GM18511 (cell line): ENCODE measurements around the gene RAB3IL1.

Experiments used
- ATAC-seq: cut with Tn5 transposase; IDR thresholded peaks from one replicate; pipeline ENCODE4 v1.9.1; 2021; ENCODE audit warnings: mild to moderate bottlenecking, moderate library complexity; ENCODE audit not compliant: unreplicated experiment

The RAB3IL1 gene

DNA sequence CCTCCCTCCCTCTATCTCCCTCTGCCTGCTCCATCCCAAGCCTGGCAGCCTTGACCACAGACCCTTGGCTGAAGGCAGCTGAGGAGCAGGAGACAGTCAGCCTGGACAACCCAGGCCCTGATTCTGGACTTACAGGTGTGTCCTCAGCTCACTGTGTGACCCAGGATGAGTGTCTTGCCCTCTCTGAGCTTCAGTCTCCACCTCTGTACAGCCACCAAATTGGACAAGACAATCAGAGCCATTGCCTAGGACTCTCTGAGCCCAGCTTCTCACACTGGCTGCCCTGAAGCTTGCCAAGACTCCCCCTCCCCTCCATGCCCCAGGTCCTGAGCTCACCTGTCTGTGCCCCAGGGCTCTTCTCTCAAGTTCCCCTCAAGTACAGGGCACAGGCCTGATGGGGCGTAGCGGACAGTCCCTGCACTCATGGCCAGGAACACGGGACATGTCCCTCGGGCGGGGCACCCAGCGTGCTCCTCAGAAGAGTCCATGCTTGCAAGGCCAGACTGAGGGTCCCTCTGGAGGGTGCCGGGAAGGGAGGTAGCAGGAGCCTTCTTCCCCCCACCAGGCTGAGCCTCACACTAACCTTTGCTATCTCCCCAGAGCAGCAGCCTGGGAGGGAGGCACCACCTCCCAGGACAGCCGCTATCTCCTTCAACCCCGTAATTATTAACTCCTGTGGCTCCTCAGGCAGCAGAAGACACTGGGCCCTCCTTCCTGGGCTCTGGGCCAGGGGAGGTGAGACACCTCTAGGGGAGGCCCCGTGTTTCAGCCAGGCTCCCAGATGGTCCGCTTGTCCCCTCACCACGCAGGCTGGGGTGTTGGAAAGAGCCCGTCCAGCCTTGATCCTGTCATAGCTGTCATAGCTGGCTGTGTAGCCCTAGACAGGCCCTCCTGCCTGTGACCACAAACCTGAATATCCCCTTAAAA is 2.6 kb upstream of the RAB3IL1 start:
- ATAC-seq = no peak

DNA sequence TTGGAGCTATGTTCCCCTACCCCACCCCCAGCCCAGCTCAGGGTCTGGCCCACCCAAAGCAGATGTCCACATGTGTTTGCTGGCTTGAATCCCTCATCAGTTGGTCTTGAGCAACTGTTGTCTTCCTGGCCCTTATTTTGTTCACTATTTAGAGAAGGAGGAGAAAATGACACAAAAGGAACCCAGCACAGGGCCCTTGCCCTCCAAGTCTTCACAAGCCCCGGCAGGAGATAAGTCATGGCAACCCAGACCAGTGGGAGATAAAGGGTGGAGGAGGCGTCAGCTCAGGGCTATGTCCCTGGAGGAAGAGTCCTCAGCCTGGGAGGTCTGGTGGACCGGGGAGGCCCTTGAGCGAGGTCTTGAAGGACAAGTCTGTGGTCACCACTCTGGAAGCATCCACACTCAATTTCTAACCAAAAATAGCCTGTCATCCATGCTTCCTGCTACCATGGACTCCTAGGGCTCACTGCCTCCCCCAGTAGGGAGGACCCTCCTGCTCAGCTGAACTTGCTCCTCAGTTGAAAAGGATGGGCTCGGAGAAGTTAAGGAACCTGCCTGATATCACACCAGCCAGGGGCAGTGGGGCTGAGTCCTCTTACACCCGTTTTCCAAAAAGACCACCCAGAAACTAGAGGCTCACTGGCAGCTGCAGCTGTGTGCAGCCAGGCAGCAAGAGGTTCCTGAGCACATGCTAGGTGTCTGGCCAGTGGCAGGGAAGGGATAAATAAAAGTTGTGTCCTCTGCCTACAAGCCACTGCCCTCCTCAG is 1.8 kb upstream of the RAB3IL1 start:
- no peak for ATAC-seq

DNA sequence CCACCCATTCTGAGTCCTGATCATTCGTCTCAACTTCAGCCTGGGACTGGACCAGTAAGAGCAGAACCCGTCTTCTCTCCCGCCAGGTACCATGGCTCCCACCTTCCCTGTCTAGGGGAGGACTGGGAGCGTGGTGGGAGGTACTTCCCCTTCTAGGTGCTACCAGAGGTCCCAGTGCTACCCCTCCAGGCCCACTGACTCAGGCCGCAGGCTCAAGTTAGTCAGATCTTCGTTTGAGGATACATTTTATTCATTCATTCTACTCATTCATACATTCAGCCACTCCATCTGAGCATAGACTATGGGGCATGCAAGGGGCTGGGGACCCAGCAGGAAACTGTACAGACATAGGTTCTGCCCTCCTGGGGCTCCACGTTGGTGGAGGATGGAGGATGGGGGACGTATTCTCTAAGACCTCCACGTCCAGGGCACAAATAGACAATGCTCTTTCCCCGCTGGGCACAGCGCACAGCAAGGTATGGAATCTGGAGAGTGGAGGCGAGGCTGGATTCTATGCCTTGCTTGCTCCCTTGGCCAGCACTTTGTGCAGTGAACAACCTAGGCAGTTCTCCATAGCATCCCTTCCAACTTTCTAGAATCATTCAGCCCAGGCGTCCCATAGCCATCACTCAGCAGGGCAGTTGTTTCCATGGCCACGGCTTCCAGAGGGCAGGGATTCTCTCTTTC is 1.0 kb upstream of the RAB3IL1 start:
- ATAC-seq = no peak

DNA sequence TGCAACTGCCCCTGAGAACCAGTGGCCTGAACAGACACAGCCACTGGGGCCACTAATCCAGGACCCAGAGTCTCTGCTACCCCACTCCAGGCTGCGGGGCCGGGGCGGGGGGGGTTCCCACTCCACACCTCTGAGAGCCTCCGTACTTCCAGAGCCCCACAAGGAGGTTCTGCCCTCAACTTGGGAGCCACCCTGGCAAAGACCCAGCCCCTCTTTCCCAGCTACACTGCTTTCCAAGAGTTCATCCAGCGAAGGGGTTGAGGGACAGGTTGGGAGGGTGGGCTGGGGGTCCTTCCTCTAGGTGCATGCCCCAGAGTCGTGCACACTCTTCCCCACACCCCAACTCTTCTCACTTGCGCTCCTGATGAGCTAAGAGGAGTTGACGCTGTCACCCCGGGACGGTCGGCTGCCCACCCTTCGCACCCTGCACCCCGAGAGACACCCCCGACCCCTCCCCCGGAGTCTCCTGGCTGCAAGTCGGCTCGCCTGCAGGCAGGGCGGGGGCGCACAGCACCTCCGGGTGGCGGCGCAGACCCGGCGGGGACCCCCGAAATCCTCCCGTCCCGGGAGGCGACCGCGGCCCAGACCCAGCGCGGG is 531 bp downstream of the RAB3IL1 start:
- no peak for ATAC-seq

DNA sequence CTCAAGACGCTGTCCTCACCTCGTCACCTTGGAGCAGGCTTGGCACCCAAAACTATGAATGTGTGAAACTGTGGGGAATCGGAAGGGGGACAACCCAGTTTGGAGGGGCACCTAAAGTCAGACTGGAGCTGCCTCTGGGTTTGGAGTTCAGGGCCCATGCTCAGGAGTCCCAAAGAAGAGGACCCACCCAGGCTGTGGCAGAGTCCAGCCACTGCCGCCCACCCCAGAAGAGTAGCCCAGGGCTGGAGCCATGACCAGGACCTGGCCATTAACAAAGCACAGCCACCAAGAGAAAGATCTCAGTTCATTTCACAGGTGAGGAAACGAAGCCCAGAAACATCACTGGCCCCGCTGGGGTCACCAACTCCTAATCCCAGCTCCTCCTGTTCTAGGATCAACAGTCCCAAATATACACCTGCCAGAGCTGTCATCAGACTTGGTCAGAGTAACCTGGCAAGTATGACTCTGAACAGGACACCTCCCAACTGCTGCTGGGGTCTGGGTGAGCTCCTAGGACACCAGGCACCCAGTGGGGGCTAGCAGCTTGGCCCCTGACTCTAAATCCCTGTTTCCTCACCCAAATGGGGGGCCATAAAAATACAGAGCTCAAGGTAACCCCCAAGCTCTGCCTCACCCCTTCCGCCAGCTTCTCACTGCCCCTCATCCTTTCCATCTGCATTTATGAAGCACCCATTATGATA is 2.7 kb downstream of the RAB3IL1 start:
- no peak for ATAC-seq

DNA sequence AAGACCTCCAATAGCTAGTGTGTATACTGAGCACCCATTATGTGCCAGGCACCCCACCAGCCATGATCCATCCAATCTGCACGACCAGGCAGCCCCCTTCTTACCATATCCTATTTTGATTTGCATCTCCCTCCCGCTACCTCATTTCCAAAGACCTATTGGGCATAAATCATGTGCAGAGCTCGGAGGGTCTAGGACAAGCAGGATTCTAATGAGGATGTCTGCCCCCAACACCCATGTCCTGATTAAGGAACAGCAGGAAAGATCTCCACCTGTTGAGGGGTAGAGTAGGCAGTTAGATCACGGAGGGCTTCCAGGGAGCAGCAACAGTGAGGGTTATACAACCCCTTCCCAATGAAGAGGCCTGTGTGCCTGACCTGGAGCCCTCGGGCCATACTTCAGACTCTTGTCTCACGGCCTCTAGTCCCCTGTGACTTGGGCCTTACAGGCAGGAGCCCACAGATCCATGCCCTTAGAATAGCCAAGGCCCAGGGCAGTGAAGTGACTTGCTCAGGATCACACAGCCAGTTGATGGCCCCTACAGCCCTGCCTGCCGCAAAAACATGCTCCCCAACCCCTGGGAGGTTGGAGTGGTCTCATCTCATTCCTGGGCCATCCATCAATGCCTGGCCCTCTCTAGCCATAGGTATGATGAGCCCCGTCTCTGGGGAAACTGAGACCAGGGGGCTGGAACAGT is 3.5 kb downstream of the RAB3IL1 start:
- no peak for ATAC-seq

DNA sequence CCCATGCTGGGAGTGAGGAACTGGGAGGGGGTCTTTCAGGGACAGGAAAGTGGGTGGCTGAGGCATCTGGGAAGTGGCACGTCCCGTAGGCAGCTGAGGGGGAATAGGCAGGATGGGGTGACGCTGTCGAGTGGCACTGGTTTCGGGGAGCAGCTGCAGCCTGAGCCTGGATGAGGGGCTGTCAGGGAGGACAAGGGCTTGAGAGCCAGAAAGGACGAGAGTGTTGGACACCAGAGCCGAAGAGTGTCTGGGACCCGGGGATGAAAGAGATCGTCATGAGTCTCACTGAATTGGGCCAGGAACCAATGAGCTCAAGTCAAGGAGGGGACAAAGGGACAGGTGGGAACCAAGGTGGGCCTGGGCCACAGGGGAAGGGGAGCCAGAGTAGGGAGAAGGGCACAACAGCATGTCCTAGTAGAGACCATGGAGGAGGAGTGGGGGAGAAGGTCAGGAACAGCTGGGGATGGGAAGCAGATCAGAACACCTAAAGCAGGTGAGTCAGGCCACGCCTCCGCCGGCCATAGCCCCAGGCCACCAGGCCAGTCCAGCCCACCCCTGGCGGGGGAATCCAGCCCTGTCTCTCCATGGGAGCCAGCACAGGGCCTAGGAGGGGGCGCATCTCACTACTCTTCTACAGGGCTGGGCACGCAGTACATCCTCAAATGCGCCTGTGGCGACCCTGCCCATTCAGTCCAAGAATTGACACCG is 4.2 kb downstream of the RAB3IL1 start:
- no peak for ATAC-seq

DNA sequence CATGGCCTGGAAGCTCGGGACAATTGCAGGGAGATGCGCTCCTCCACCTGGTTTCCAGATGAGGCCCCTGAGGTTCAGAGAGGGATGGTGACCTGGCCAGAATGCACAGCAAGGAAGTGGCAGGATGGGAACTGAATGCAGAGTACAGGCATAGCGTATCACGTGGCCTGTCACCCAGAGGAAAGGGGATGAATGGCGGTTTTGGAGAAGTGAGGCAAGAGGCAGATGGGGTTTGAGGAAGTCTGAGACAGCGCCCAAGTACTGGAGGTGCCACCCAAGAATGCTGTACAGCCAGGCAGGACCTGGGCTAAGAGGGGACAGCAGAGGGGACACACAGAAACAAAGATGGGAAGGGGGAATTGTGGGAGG is 4.9 kb downstream of the RAB3IL1 start:
- no peak for ATAC-seq

DNA sequence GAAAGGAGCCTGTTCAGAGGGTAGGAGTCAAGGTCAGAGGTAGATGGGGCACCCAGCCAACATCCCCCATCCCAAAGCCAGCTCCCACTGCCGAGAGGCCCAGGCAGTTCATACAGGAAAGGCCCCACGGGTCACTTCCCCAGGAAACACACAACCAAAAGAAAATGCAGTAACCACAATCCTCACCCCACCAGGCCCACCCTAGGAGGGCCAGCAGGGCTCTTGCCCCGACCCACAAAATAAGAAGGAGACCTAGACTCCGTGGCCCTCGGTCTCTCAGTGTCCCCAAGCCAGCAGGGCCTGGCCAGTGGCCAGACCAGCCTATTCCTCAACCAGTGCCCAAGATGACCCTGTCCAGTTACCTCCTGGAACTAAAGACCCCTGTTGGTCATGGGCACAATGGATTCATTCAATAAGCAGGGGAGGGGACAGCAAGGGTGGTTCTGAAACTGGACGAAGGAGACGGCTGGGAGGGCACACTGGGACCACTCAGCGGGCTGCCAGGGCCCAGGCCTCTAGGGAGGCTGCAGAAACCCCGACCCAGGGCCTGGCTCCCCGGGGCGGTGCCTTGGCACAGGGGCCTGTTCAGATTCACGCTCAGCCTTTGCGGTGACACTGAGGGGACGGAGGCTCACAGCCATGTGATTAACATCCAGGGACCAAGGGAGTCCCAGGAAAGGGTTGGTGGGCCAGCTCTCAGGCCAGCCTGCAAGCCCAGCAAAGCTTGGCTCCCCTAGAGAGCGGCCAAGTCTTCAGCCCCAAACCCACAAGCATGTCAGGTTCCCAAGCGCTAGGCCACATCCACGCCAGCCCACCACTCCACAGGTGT is 5.5 kb downstream of the RAB3IL1 start:
- ATAC-seq = no peak

DNA sequence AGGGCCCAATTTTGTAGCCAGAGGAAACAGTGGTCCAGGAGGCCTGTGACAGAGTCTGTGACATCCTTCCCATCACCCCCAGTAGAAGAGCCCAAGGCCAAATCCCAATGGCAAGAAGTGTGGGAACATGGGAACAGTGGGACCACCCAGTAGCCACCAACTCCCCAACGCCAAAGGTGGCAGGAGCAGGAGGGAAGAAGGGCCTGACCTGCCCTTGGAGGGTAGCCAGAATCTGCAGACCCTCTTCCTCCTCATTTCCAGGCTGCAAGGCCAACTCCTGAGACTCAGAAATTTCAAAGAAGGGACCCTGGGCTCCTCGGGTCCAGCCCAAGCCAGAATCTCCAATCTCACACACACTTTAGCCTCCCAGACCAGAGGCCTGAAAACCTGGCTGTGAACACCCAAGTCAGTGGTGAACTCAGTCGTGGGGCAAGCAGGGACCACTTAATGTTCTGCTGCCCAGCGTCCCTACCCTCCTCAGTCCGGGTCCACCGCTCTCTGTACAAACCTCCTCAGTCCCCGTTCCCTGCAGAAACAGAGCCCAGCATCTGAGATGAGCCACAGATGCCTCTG is 6.2 kb downstream of the RAB3IL1 start:
- no peak for ATAC-seq

DNA sequence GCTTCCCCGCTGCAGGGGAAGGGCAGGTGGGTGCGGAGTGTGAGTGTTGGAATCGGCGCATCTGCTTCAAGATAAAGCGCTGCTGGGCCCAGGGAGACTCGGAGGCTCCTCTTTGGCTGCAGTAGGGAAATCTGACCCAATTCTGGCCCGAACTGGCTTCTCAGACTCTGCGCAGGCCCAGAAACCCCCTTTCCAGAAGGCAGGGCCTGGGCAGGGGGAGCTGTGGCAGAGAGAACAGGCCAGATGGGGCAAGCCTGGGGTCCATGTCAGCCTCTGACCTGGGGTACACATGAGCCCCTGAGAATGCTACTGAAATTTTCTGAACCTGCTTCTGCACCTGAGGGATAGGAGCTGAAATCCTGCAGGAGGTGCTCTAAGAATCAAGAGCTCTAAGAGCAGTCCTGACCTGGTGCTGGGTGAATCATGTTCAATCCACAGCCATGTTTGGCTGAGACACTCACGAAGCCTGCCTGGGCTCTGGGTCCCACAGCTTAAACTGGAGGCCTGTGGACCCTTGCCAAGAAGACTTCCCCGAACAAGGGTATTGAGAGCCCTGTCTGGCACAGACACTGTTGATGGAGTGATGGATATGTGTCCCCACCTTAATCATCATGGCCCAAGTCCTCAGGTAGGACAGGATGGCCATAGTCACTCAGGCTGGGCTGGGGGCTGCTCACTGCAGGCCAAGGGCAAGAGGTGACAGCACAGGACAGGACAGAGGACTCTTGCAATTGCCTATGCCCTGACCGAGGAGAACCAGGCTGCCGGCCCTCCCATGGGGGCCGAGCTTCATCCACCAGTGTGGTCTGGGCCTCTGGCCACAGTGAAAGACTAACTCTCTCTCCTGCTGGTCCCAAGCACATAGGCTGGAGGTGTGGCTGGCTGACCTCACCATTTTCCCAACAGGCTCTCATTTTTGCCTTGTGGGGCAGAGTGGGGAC is 6.9 kb downstream of the RAB3IL1 start:
- ATAC-seq = no peak

DNA sequence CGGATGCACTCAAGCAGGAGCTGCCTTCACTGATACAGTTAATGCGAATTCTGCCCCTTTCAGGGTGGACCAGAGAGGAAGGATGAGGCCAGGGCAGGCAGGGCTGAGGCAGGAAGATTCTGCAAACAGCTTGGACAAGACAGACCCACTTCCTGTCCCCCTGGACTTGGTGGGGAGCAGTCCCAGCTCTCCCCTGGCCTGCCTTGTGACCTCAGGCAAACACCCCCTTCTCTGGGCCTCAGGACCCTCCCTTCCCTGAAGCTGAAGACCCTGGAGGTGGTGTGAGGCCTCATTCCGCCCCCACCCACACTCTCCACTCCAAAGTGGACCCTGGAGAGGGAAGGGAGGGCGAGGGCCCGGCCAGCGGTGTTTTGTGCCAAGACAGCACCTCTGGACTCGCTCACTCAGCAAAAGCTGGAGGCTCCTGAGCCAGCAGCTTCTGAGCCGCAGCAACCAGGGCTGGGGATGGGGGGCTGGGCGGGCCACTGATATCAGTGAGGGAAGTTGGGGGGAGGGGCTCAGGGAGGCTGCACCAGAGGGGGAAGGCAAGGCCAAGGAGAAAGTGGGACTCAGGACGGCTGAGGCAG is 8.5 kb downstream of the RAB3IL1 start:
- ATAC-seq = no peak

DNA sequence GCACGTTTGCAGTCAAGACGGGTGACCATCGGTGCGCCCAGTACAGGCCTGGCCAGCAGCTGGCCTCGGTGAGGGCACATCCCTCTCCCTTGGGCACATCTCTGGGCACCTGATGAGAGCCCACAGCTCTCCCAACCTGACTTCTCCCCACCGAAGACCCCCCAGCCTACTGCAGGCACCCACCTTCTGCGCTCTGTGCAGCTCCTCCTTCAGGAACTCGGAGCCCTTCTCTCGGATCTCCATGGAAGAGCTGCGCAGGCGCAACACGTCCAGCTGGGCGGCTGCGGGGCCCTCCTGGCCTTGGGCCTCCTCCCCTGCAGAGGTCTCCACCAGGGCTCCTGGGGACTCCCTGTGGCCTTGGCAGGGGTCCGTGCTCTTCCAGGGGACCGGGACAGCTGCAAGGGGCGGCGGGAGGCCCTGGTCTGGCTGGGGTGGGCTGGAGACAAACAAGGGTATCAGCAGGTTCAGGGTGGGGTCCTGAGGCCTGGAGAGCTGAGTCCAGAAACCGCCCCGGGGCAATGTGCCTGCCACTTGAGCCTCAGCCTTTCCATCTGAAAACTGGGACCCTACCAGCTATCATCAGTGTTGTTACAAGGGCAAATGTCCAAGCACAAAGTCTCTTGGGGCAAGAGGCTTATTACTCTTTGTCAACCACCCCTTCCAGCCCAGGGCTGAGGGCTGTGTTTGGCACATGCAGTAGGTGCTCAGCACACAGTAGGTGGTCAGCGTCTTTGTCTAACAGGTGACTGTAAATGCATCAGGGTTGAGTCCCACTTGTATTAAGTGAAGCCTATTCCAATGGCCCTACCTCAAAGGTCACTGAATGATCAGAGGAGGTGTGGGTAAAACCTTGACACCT is 9.3 kb downstream of the RAB3IL1 start:
- ATAC-seq = no peak

DNA sequence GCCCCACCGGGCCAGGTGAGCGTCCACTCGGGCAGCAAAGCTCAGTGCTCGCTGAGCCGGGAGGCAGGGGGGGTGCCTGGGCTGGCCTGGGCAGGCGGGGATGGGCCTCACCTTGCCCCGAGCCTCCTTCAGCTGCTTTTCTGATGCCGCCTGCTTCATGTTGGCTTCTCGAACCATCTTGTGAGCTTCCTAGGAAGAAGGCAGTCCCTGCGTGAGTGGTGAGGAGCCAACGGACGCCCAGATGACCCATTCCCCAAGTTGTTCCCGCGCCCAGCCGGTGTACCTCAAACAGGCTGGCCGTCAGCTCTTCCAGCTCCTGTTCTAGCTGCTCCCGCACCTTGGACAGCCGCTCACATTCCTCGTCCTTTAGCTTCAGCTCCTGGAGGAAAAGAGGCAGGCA is 10.1 kb downstream of the RAB3IL1 start:
- no peak for ATAC-seq

DNA sequence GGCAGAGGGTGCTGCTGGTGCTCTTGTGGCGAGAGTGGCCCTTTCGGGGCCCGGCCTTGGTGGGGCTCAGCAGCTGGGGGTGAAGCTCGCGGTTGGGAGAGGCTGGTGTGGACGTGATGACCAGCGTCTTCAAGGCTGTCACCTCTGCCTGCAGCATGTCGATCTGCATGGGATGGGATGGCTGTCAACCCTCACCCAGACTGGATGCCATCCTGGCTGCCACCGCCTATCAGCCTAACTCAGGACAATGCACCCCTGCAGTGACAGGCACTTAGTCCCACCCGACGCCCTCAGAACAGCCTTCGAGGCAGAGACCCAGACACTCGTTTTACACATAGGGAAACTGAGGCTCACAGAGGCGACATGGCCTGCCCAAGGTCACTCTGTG is 10.8 kb downstream of the RAB3IL1 start:
- no peak for ATAC-seq
